HG02973 (cell line): Measurements from ENCODE around the gene RANBP10.

ENCODE experiments used
- ATAC-seq: cut with Tn5 transposase; IDR thresholded peaks from one replicate; pipeline ENCODE4 v1.9.1; 2021; ENCODE audit warnings: moderate library complexity; ENCODE audit not compliant: unreplicated experiment

RANBP10 gene

DNA sequence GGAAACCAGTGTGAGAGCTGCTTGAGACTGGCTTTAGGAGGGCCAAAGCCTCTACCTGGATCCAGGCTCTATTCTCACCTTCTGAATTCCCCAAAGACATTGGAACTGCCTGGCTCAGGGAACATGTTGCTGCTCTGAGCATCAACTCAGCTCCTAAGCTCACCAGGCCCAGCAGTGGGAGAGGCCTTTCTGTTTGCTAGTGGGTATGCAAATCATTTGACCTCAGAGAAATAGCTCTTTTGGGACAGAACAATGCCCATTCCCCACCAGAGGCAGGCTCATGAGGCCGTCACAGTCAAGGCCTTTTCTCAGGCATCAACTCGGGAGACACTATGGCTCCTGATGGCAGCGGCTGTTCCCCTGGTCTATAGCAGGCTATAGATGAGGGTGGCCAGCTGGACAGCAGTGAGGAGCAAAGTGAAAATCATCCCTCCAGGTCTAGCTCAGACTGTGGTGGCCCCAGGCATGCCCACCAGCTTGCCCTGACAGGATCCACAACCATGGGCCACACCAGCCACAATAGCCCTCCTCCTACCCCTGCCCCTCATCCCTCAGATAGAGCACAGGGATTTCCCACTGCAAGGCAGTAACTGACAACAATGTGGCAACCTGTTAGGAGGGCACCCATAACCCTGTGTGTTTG, 56.8 kb downstream of the RANBP10 start:
- ATAC-seq: no peak

DNA sequence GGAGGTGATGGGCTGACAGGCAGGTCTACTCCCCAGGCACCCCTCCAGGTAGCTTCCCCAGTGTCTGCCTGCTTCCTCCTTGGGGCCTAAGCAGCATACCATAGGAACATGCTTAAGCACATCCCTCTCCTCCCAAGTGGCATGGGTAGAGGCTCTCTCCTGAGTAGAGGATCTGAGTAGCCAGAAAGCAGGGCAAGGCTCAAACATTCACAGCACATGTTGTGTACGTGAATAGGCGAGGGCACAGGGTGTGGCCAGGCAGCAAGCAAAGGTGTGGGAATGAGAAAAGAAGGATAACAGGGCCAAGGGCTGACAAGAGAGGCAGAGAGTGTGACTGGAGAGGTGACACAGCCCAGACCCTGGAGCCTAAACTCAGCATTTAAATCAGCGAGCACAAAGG, 57.5 kb downstream of the RANBP10 start:
- ATAC-seq: no peak

DNA sequence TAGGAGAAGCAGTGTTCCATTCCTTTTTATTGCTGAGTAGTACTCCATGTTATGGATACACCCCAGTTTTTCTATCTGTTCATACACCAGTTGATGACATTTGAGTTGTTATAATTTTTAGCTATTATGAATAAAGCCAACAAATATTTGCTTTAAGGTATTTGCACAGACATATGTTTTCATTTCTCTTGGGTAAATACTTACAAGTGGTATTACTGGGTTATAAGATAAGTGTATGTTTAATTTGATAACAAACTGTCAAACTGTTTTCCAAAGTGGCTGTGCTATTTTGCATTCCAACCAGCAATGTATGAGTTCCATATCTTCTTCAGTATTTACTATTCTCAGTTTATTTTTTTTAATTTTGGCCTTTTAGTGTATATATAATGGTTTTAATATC, 59.5 kb downstream of the RANBP10 start:
- no peak for ATAC-seq

DNA sequence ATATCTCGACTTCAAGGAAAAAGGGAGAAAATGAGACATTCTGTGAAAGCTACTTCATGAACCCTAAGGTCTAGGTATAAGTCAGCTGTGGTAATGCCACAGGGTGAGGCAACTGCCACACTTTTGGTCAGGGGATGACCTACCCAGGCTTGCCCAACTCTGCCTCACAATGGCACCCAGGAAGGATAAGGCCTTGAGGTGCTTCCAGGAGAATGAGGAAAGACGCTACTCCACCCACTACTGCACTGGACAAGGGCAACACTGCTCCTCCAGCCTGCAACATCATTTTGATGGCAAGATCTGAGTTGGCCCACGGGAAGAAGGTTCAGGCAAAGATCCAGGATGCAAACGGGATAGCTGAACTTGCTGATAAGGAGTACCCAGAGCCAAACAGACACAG, 65.2 kb downstream of the RANBP10 start:
- no peak for ATAC-seq

DNA sequence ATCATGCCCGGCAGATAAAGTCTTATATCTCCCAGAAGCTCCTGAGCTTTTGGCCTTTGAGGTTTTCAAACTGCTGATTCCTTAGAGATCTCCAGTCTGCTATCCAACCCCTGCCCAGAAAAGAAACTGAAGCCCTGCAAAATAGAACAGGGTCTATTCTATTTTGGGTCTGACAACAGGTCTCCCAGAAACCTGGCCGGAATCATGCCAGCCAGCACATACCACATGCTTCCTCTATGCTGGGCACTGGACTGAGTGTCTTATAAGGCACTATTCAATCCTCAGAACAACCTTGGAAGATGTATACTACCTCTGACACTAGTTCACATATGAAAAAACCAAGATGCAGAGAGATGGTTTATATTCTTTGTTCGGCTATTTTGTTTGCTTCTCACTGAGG, 66.0 kb downstream of the RANBP10 start:
- no peak for ATAC-seq

DNA sequence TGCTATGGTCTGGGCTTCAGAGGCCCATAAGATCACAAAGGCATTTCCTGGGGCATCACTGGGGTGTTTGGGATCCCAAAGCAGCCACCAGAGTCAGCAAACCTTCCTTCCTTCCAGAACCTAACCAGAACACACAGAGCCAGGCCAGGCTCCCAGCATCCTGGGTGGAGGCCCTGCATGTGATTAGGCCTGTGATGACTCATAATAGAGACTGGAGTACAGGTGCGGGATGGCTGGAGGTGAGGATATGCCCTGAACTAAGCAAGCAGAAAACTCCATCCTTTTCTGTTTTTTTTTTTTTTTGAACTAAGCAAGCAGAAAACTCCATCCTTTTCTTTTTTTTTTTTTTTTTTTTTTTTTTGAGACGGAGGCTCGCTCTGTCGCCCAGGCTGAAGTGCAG, 69.5 kb downstream of the RANBP10 start:
- ATAC-seq: no peak

DNA sequence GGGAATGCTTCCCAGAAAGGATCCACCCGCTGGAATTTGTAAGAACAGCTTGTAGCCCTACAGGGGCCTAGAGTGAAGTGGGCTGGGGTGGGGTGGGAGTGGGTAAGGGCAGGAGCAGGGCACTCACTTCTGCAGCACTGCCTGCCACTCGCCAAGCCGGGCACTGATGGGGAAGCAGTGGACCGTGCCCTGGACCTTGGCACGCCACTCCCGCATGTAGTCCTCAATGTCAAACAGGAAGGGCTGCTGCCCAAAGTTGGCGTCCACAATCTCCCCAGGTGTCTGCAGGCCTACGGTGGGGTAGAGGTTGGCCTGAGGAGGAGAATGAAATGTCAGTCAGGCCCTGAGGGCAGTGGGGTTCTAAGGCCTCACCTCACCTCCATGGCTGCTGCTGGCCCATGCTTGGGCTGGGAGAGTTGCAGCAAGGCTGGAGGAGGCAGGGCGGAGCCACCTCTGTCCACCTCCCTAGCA, 71.6 kb downstream of the RANBP10 start:
- ATAC-seq: no peak

DNA sequence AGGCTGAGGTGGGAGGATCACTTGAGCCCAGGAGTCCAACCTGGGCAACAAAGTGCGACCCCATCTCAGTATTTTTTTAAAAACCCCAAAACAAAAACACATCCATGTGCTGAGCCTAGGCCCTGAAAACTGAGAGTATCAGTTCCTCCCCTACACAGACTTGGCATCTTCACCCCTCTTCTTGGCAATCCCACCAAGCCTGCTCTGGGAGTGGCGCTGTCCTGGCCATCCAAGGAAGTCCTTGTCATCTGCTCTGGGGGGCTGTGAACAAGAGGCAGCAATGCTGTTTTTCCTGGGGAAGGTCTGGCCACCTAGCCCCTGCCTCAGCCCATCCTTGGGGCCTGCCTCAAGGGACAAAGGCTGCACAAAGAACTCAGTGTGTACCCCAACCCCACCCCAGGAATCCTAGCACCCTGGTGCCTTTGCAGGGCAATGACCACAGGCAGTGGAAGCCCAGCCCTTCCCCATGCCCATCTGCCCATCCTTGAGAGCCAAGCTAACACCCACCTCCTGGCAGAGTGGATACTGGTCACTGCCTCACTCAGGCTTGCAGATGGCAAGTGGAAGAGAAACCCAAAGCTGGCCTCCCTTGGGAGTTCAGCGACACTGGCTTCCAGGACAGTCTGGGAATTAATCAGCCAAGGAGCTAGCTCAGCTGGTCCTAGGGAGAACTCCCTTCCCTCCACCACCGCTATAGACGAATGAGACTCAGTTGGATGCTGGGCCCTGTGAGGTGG, 72.5 kb downstream of the RANBP10 start:
- no peak for ATAC-seq

DNA sequence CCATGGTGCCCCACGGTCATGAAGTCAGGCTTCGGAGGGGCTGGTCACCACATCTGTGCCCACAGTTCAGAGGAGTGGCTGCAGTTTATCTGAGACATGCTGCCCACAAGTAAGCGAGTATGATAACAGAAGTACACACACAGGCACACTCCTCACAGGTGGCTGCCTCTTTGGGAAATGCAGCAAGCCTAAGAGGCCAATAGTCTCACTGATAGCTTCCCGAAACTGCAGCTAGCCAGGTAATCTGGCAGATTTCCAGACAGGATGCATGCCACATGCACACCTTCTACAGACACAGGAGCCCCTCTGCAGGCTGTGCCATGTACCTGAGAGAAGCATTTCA, 74.6 kb downstream of the RANBP10 start:
- ATAC-seq: no peak

DNA sequence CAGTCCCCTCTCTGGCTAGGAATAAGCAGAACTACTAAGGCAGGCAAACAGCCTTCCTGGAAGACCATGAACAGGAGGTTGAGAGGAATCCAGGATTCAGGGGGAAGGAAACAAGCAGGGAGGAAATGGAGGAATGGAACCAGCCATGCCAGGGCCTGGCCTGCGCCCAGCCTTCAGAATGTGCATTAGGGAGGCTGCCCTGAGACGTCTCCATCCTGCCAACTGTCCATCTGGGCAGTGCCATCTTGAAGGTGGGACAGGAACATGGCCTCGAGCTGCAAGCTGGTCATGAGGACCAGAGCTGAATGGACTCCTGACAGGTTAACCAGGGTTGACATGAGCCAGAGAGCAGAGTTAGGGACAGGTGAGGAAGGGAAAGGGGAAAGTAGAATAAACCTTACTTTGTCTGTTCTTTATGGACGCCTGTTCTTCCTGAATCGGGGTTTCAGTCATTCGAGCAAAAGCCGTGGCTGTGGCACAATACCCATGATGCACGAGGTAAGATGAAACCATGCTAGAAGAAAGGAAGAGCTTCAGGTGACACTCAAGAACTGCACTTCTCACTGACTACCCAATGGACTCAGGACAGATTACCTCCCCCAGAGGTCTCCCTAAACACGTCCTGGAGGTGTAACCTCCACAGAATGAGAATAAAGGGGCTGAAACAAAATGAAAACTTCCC, 75.1 kb downstream of the RANBP10 start:
- ATAC-seq: no peak

DNA sequence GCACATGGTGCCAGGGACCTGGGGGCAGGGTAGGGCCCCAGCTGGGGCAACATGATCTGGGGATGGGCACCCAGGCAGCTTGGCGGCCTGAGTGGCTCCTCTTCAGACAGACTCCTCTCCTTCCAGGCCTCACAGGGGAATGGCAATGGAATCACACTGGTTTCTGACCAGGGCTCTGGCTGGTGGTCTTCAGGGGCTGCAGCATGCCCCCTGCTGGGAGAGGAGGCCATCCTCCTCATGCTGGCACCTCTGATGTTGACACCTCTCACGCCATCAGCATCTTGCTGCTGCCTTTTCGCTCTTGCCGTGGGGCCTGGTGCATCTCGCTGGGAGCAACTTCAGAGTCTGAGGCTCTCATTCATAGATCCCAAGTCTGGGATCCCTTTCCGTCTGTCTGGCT, 76.0 kb downstream of the RANBP10 start:
- no peak for ATAC-seq

DNA sequence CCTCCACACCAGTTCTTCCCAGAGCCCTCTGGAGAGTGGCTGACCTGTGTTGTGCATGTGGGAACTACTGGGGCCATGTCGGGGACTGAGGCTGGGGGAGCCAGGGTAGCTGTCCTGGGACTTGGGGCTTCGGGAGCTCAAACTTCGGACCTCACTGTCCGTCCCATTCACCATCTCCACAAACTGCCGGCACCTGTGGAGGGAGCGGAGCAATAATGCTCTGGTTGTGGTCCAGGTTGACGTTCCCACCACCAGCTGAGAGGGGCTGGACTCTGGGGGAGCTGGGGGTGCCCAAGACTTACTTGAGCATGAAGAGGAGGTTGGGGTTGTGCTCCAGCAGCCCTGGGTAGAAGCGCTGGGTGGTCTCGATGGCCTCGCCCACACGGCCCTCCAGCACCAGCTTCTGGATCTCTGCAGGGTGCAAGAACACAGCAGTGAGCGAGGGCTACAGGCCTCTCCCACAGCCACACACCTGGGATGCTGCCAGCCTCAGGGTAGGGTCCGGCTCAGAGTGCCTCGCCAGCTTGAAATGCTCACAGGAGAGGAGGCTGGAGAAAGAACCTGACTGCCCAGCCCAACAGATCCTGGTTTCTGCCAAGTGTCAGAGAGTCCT, 76.6 kb downstream of the RANBP10 start:
- ATAC-seq: no peak

DNA sequence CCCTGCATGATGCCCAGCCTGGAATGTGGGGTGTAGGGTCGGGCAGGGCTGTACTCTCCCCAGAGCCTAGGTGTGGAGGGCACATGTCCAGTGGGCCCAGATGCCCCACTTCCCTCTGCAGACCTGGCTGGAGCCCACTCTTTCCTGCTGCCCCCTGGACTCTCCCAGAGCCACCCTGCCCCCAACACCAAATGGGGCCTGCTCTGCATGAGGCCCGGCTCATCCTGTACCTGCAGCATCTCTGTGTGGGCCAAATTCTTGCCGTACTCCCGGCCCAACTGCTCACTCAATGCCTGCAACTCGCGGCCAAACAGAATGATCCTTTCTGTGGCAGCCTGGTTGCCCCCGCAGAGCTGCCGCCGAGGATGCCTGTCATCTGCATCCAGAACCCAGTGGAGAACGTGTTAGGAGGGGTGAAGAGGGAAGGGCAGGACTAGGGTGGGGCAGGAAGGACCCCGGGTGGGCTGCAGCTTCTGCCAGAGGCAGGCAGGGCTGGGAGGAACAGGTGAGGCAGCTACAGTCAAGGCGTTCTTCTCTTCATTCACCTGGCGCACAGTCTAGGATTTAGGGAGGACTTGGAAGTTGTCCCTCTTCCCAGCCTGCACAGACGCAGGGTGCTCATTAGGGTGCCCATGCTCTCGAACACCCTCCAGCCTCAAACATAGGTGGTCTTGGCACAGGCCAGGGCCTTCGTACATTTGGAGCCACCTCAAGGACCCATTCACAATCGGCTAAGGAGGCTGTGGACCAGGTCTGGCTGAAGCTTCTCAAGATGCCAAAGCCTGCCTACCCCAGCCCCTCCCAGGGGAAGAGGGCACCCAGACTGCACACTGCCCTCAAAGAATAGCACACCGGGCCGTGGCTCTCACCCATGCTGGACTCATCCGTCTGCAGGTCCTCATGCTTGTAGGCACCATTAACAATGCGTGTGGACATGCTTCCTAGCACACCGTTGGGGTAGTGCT, 78.6 kb downstream of the RANBP10 start:
- no peak for ATAC-seq

DNA sequence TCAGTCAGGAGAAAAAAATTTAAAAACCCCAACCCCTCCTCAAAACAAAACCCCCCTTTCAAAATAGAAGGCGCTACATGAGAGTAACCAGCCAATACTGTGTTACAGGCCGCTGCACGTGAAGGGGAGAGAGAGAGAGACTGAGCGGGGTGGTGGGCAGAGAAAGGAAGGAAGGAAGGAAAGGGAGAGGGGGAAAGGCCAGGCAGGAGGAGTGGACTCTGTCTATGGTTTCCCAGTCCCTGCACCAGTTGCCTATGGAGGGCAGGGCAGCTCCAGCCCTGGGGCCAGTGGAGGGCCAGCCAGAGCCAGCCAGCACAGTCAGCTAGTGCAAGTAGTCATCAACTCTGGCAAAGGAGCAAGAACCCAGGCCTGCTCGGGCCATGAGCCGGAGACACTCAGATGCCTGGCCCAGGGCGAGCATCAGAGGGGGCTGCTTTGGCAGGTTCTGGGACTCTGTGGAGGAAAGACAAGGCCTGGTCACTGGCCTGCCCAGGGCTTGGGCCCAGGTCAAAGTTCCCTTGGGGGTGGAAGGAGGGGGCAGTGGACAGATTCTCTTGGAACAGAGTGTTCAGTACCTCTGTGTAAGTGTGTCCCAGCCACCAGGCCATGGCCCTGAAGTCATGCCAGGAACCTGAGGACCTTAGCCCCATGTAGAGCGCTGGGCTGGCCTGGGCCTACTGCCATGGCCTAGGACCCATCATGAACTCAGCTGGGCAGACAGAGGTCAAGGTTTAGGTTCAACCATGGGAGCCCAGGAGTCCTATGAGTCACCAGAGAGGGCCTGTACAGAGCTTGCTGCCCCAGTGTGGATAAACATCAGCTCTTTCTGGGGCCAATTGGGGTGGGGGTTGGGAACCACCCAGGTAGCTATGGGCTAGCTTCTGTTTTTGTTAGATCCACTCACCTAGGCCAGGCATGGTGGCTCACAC, 80.0 kb downstream of the RANBP10 start:
- no peak for ATAC-seq

DNA sequence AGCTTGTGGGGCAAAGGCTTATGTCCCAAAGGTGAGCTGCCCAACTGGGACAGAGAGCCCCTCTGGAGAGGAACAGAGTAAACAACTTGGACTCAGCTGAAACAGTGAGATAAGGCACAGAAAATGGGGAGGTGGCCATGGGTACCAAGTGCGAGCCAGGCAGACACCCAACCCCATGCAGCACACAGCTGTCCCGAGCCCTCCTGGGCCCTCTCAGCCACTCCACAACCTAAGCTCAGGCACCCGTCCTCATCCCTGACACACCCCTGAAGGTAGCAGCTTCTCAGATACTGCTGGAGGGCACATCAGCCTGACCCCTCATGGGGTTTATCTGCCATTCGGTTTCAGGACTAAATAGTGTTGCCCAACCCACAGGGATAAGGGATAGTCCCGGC, 82.5 kb downstream of the RANBP10 start:
- ATAC-seq: no peak

DNA sequence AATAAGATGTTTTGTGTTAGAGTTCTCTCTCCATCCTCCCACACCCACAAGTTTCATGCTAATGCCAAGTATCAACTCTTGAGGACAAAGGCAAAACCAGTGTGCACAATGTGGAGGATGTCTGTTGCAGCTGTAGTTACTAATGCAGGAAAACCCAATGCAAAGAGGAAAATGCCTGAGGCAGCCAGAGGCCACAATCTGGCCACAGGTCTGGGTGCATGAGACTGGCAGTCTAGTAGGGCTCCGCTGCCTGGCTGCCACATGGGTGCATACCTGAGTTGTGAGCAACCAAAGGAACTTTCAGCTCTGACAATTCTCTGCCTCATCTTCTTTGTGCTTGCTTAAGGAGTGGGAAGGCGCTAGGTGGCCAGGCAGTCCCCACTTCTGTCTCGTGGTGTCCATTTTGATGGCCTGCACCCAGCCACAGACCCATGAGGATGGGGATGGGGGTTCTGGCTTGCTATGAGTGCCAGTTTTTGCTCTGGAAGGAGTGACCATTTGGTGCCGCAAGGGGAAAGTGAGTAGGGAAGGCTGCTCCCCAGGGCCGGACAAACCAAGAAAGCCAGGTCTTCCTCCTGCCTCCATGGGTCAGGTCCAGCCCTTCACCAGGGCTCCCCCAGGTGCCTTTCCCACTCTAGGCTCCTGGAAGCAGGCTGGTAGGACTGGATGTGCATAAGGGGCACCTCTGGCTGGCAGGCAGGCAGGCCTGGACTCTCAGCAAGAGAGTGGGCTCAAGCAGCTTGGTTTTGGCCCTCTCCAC, 83.0 kb downstream of the RANBP10 start:
- no peak for ATAC-seq

DNA sequence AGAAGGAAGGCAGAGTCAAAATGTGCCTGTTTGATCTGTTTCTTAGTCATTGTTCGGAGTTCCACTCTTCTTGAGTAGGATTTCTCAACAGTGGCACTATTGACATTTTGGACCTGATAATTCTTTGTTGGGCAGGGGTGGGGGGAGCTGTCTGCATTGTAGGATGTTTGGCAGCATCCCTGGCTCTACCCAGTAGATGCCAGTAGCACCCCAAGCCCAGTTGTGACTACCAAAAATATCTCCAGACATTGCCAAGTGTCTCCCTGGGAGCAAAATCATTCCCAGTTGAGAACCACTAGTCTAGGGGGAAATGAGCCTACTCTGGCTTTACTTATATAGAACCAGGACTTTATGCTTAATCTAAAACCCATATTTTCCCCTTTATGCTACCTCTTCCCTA, 86.1 kb downstream of the RANBP10 start:
- no peak for ATAC-seq

DNA sequence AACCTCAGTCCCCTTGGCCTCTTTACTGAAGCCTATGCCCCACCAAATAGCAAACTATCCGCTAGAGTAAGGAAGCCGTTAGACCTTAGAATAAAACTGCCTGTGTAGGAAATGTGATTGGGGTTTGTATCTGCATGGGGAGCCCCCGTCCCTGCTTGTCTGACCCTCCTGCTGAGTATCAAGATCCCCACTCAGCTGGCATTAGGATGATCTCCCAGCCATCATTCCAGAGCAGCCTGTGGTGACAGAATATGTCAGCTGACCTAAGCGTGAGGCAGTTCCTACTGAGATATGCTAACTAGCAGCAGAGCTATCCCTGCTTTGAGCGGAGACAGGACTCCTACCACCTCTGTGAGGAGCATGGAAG, 86.6 kb downstream of the RANBP10 start:
- no peak for ATAC-seq
